Measurements from ENCODE around the gene DHRS11.
A peak's percentile ranks its signal among the peaks of the same experiment; 100 is the strongest.

- TF ChIP-seq CTCF (IDR thresholded peaks at IDR 0.05), result peak in 2 of 5 experiments; percentile 15 to 41
- TF ChIP-seq EP300 (IDR thresholded peaks at IDR 0.05; ENCODE audit: low read depth), result no peak
Measured at GRCh38 chr17:36544044-36544306, 47.7 kb upstream of the DHRS11 start.
